Smooth muscle cell (in vitro differentiated cells): ENCODE data around the gene AKT2. TPM values are rescaled to one million over a fixed set of nuclear protein-coding genes. Genes with fewer than 3 reads are reported as not detected.

Experiments
- DNase-seq: peaks from one replicate; lab custom pipeline; 2025; ENCODE audit not compliant: unreplicated experiment; lab: John Stamatoyannopoulos, UW
- H2AFZ ChIP-seq: fragments of 200-600 bp; sonication (generic); 2 replicates; pipeline ENCODE4 v1.6.0; 2016; ENCODE audit warnings: antibody characterized with exemption, low read depth, mild to moderate bottlenecking
- H3F3A ChIP-seq: fragments of 200-600 bp; sonication (generic); 2 replicates; pipeline ENCODE4 v1.6.0; 2017; ENCODE audit warnings: antibody characterized with exemption, low read depth
- H3K27ac ChIP-seq: fragments of 200-600 bp; sonication (generic); 2 replicates; pipeline ENCODE4 v1.5.1; 2016; ENCODE audit warnings: low read depth, mild to moderate bottlenecking
- H3K27me3 ChIP-seq: fragments of 200-600 bp; sonication (generic); 2 replicates; pipeline ENCODE4 v1.6.1; 2016; ENCODE audit warnings: low read depth, mild to moderate bottlenecking
- H3K36me3 ChIP-seq: fragments of 200-600 bp; sonication (generic); 2 replicates; pipeline ENCODE4 v1.5.1; 2016; ENCODE audit warnings: low read depth
- H3K4me1 ChIP-seq: fragments of 200-600 bp; sonication (generic); 2 replicates; pipeline ENCODE4 v1.5.1; 2016; ENCODE audit warnings: low read depth
- H3K4me2 ChIP-seq: fragments of 200-600 bp; sonication (generic); 2 replicates; pipeline ENCODE4 v1.6.0; 2016; ENCODE audit warnings: mild to moderate bottlenecking
- H3K4me3 ChIP-seq: fragments of 200-600 bp; sonication (generic); 2 replicates; pipeline ENCODE4 v1.5.1; 2016; ENCODE audit warnings: mild to moderate bottlenecking
- H3K79me2 ChIP-seq: fragments of 200-600 bp; sonication (generic); 2 replicates; pipeline ENCODE4 v1.6.0; 2016; ENCODE audit warnings: low read depth, mild to moderate bottlenecking
- H3K9ac ChIP-seq: fragments of 200-600 bp; sonication (generic); 2 replicates; pipeline ENCODE4 v1.6.0; 2016; ENCODE audit warnings: low read depth
- H3K9me3 ChIP-seq: fragments of 200-600 bp; sonication (generic); replicated peaks from 2 replicates; pipeline ENCODE4 v1.5.1; 2016; ENCODE audit warnings: low read depth
- H4K20me1 ChIP-seq: fragments of 200-600 bp; sonication (generic); 2 replicates; pipeline ENCODE4 v1.6.0; 2016; ENCODE audit warnings: low read depth
- WGBS: methylation state at CpG from one replicate; pipeline ENCODE4 v1.1.7; 2016; ENCODE audit warnings: low lambda C conversion rate; 5-methylcytosine and 5-hydroxymethylcytosine counted together
- polyA plus RNA-seq: library from polyadenylated mRNA; unstranded; fragments of >200 nt; fragmentation: Nextera tagmentation; extraction: Ambion mirVana; gene quantifications from 2 replicates; pipeline ENCODE4 v1.2.1, GENCODE V29; 2016
- total RNA-seq: library from RNA; depleted of rRNA; stranded (reverse); fragments of >200 nt; gene quantifications from 2 replicates; pipeline ENCODE4 v1.2.3, GENCODE V29; 2014
- TF ChIP-seq, protein P1 (sequence below): fragments of 200-600 bp; sonication (generic); IDR thresholded peaks from 2 replicates; pipeline ENCODE4 v1.5.1; 2017; ENCODE audit warnings: borderline replicate concordance, mild to moderate bottlenecking, antibody characterized with exemption; ENCODE audit not compliant: insufficient read depth, poor library complexity, severe bottlenecking

AKT2 gene
- total and polyA plus RNA-seq, 2 experiments from 2014 or later, result 26.6 to 62.6 TPM

DNA sequence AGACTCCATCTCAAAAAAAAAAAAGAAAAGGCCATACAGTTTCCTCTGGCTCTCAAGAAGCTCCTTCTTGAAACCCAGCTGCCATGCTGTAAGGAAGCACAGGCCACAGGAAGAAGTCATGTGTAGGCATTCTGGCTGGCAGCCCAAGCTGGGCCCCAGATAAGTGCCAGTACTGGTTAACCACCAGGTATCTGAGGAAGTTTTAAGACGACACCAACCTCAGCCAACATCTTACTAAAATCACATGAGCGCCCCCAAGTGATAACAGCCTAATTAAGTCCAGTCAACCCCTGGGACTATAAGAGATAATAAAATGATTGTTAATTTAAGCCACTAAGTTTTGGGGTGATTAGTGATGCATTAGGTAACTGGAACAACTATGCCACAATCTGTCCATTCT lies 27.4 kb upstream of the AKT2 start:
- no peak overlapping the region for H3K4me3 ChIP-seq
- H2AFZ ChIP-seq, result no peak overlapping the region
- no peak overlapping the region for H3K27ac ChIP-seq
- H3K36me3 ChIP-seq, result no peaks in the 10 kb centered on the region
- no peaks in the 10 kb centered on the region for H4K20me1 ChIP-seq
- H3K4me2 ChIP-seq, result no peak overlapping the region
- H3K27me3 ChIP-seq, result no peaks in the 10 kb centered on the region
- no peaks in the 10 kb centered on the region for H3K9me3 ChIP-seq
- no peak overlapping the region for H3K9ac ChIP-seq
- 67% methylated on average over 2 of the region's 2 CpGs for WGBS
- no peaks in the 10 kb centered on the region for H3K79me2 ChIP-seq
- TF ChIP-seq, protein P1, sequence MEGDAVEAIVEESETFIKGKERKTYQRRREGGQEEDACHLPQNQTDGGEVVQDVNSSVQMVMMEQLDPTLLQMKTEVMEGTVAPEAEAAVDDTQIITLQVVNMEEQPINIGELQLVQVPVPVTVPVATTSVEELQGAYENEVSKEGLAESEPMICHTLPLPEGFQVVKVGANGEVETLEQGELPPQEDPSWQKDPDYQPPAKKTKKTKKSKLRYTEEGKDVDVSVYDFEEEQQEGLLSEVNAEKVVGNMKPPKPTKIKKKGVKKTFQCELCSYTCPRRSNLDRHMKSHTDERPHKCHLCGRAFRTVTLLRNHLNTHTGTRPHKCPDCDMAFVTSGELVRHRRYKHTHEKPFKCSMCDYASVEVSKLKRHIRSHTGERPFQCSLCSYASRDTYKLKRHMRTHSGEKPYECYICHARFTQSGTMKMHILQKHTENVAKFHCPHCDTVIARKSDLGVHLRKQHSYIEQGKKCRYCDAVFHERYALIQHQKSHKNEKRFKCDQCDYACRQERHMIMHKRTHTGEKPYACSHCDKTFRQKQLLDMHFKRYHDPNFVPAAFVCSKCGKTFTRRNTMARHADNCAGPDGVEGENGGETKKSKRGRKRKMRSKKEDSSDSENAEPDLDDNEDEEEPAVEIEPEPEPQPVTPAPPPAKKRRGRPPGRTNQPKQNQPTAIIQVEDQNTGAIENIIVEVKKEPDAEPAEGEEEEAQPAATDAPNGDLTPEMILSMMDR, result no peak
- H3F3A ChIP-seq, result no peaks in the 10 kb centered on the region
- no peak for DNase-seq
- H3K4me1 ChIP-seq, result no peaks in the 10 kb centered on the region

DNA sequence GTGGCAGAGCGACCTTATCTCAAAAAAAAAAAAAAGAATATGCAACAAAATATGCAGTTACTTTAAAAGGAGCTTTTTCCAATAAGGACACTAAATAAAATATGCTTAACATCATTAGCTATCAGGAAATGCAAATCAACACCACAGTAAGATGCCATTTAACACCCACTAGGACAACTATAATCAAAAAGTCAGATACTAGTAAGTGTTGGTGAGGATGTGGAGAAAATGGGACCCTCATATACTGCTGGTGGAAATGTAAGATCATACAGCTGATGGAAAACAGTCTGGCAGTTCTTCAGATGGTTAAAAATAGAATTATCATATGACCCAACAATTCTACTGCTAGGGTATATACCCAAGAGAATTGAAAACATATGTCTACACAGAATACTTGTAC lies 24.5 kb upstream of the AKT2 start:
- DNase-seq, result no peak
- no peak overlapping the region for H3K4me2 ChIP-seq
- H3K27ac ChIP-seq, result no peak overlapping the region
- H3K4me3 ChIP-seq, result no peak overlapping the region
- TF ChIP-seq, protein P1, result no peak
- H3K9me3 ChIP-seq, result no peaks in the 10 kb centered on the region
- no peak overlapping the region for H3K9ac ChIP-seq
- WGBS, result 85% methylated on average over 1 of the region's 1 CpG
- H3K79me2 ChIP-seq, result no peaks in the 10 kb centered on the region
- H3K27me3 ChIP-seq, result no peaks in the 10 kb centered on the region
- H3K4me1 ChIP-seq, result no peaks in the 10 kb centered on the region
- no peak overlapping the region for H2AFZ ChIP-seq
- H3K36me3 ChIP-seq, result no peaks in the 10 kb centered on the region
- no peaks in the 10 kb centered on the region for H3F3A ChIP-seq
- no peaks in the 10 kb centered on the region for H4K20me1 ChIP-seq

DNA sequence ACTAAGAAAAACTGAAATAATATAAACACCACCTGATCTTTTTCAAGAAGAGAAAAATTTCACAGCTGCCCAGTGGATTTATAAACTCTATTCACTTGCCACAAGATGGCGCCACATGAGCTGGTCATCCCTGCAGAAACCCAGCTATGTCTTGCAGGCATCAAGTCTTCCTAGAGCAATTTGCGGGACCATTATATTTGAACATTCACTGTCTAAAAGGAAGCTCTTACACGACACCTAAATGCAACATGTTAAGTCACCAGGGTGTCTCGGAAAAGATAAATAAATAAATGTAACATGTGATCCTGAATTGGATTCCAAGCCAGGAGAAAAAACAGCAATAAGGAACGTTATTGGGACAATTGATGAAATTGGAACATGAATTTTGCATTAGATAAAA lies 20.3 kb upstream of the AKT2 start:
- WGBS, result 24% methylated on average over 5 of the region's 5 CpGs
- Histone ChIP-seq H3K4me2 (no peak overlapping the region), H3K27ac (no peak overlapping the region), H3K27me3 (no peaks in the 10 kb centered on the region), H3K9me3 (no peaks in the 10 kb centered on the region), H3K79me2 (no peaks in the 10 kb centered on the region), H3F3A (no peaks in the 10 kb centered on the region), H2AFZ (no peak overlapping the region), H3K9ac (no peak overlapping the region), H3K4me3 (no peak overlapping the region), H3K4me1 (no peaks in the 10 kb centered on the region), H4K20me1 (no peaks in the 10 kb centered on the region), H3K36me3 (no peaks in the 10 kb centered on the region)
- DNase-seq, result peak; percentile 3
- TF ChIP-seq, protein P1, result peak; percentile 82

DNA sequence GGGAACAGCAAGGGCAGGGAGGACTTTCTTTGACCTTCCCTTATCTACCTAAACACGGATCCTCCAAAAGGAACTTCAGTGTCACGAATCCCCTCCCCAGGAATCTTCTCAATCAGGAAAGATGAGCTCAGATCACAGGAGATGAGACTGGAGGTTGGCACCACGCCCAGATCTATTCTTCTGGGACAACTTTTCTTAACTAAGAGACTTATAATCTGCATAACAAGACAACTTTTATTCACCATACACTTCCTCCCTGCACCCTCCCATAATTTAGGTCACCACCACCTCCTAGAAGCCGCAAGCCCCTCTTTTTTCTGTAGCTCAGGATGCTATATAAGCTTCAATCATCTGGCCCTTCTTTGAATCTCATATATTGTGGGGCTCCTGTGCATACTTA lies 19.2 kb upstream of the AKT2 start:
- Histone ChIP-seq H3K9ac (no peak overlapping the region), H3K27ac (no peak overlapping the region), H3K4me1 (no peaks in the 10 kb centered on the region), H3K36me3 (no peaks in the 10 kb centered on the region), H3K4me2 (no peak overlapping the region), H2AFZ (no peak overlapping the region), H4K20me1 (no peaks in the 10 kb centered on the region), H3F3A (no peaks in the 10 kb centered on the region), H3K27me3 (no peaks in the 10 kb centered on the region), H3K4me3 (no peak overlapping the region), H3K9me3 (no peaks in the 10 kb centered on the region), H3K79me2 (no peaks in the 10 kb centered on the region)
- DNase-seq, result no peak
- TF ChIP-seq, protein P1, result no peak
- WGBS, result 65% methylated on average over 4 of the region's 4 CpGs
